Measurements from ENCODE around the gene GFPT2.

DNA sequence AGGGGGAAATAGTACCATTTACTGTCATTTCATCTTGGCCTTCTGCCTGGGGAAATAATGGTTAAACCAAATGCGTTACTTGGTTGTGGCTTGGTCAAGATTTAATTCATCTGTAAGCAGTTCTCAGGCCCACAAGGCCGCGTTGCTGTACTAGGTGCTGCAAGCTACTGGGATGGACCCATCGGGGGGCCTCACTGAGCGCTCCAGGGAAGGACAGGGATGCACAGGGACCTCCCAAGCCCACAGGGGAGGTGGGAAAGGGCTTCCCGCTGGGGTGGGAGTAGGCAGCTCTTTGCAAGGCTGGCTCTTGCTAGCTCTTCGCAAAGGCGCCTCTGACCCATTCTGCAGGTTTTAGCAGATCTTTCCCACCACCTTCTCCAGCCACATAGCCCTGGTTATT, 8.0 kb downstream of the GFPT2 start:
- TF ChIP-seq EZH2 (IDR thresholded peaks at IDR 0.05) (no peak), POLR2AphosphoS5 (IDR thresholded peaks at IDR 0.05; ENCODE audit: borderline replicate concordance, low read depth, low read length) (no peak)

Data from SK-N-MC (cell line).